Measurements from ENCODE around the gene LNX1. TPM values are rescaled to one million over a fixed set of nuclear protein-coding genes. Genes with fewer than 3 reads are reported as not detected.

LNX1 gene
- total RNA-seq, 1 experiment from 2014 or later, result 1.7 TPM

GRCh38 chr4:53586121-53586816 is 5.0 kb downstream of the LNX1 start:
- Histone ChIP-seq H3K9me3 (ENCODE audit: control insufficient read depth, low read depth, low read length) (no peaks in the 10 kb centered on the region), H2AK5ac (ENCODE audit: insufficient read length, low read length) (no peak overlapping the region), H3K18ac (ENCODE audit: insufficient read length, low read depth, low read length) (no peak overlapping the region), H3K4me2 (ENCODE audit: insufficient read depth, insufficient read length, low read length) (no peak overlapping the region), H4K5ac (ENCODE audit: insufficient read length, low read depth, low read length) (no peak overlapping the region), H2BK120ac (ENCODE audit: low read depth, low read length, poor library complexity, severe bottlenecking) (no peak overlapping the region), H2AFZ (ENCODE audit: low read length) (no peak overlapping the region), H4K8ac (replicated peaks; ENCODE audit: insufficient read length, low read depth, low read length) (no peak overlapping the region), H2BK20ac (ENCODE audit: low read depth, low read length, poor library complexity, severe bottlenecking) (no peak overlapping the region), H3K9ac (ENCODE audit: extremely low read depth, insufficient read length, low read length) (no peak overlapping the region), H3K56ac (ENCODE audit: insufficient read length, low read depth, low read length) (no peak overlapping the region), H3K27ac (ENCODE audit: insufficient read length, low read depth, low read length) (no peak overlapping the region), H4K91ac (ENCODE audit: insufficient read length, low read depth, low read length) (no peak overlapping the region), H3K14ac (ENCODE audit: insufficient read depth, low read length) (no peak overlapping the region), H2BK12ac (ENCODE audit: insufficient read length, low read depth, low read length) (no peak overlapping the region), H3K23me2 (ENCODE audit: insufficient read length, low read depth, low read length, poor library complexity, severe bottlenecking) (peaks cover 3% of the 10 kb centered on the region), H3K27me3 (ENCODE audit: insufficient read depth, low read length) (no peaks in the 10 kb centered on the region), H3K23ac (ENCODE audit: insufficient read length, low read depth, low read length) (no peak overlapping the region), H3K79me1 (ENCODE audit: insufficient read depth, low read depth, low read length, poor library complexity, severe bottlenecking) (no peaks in the 10 kb centered on the region), H3K4ac (ENCODE audit: low read depth, low read length) (no peak overlapping the region), H3K4me1 (ENCODE audit: insufficient read depth, low read length) (no peaks in the 10 kb centered on the region), H3T11ph (ENCODE audit: low read length) (no peak overlapping the region), H4K20me1 (ENCODE audit: control insufficient read depth, insufficient read depth, insufficient read length) (no peaks in the 10 kb centered on the region), H3K79me2 (ENCODE audit: insufficient read depth, low read length) (no peaks in the 10 kb centered on the region), H2BK5ac (ENCODE audit: insufficient read length, low read length) (no peak overlapping the region), H2BK15ac (ENCODE audit: low read depth, low read length) (no peak overlapping the region)
- no peak for TF ChIP-seq CTCF (conservative IDR thresholded peaks at IDR 0.05)
- Mint-ChIP-seq H3K27me3 (ENCODE audit: low read depth) (no peaks in the 10 kb centered on the region; the same call in none of the 2 replicates), H3K27ac (no peak overlapping the region), H3K4me1 (peaks cover 18 to 21% of the 10 kb centered on the region in 2 experiments), H3K4me3 (no peak overlapping the region), H3K36me3 (ENCODE audit: insufficient read depth in 1 of 3, low read depth in 3 of 3) (no peaks in the 10 kb centered on the region), H3K9me3 (no peaks in the 10 kb centered on the region)
- no CpG with 5 or more reads among the region's 6 CpGs for WGBS (ENCODE audit: extremely low coverage, insufficient read length, low lambda C conversion rate)
- DNase-seq, result no peak
